Measurements from ENCODE around the gene GPS1.

GRCh38 chr17:82008258-82008940, 43.3 kb upstream of the GPS1 start:
- TF ChIP-seq POLR2AphosphoS5 (IDR thresholded peaks at IDR 0.05; ENCODE audit: control insufficient read depth, insufficient read depth, low read depth, low read length) (no peak), ZNF324 (CRISPR knock-in tag; IDR thresholded peaks at IDR 0.05) (no peak), GABPA (tag; conservative IDR thresholded peaks at IDR 0.05; ENCODE audit: low read depth) (no peak), TEAD4 (IDR thresholded peaks at IDR 0.05; ENCODE audit: low read length) (no peak), TEAD4 (CRISPR knock-in tag; IDR thresholded peaks at IDR 0.05; ENCODE audit: borderline replicate concordance) (no peak), ZFX (CRISPR knock-in tag; IDR thresholded peaks at IDR 0.05) (no peak), CEBPB (tag; IDR thresholded peaks at IDR 0.05) (no peak), SP1 (CRISPR knock-in tag; IDR thresholded peaks at IDR 0.05) (no peak), RFX5 (IDR thresholded peaks at IDR 0.05; ENCODE audit: low read depth, low read length) (no peak)

Data from K562 (cell line).